Endothelial cell of umbilical vein (primary cell): ENCODE results near the gene MAPK4. TPM values are rescaled to one million over a fixed set of nuclear protein-coding genes. Genes with fewer than 3 reads are reported as not detected.

Experiments
- BruUV-seq: library from RNA; stranded (reverse); fragments of 400-500 nt; replicated peaks from 2 replicates; lab custom pipeline; 2021; lab: Mats Ljungman, UMichigan
- CTCF ChIA-PET: fragments of 300-600, 350-600 bp; sonication (Branson Sonifier 250); formaldehyde crosslinking; loops from one replicate; lab custom pipeline; 2021; ENCODE audit warnings: antibody characterized with exemption, inconsistent platforms; lab: Charles Lee
- POLR2A ChIA-PET: fragments of 300-600, 350-600 bp; sonication (Branson Sonifier 250); formaldehyde crosslinking; loops from one replicate; lab custom pipeline; 2021; ENCODE audit warnings: antibody characterized with exemption, inconsistent platforms; lab: Charles Lee
- DNase-seq: peaks from one replicate; pipeline ENCODE4 v3.0.0-alpha.2; 2011; ENCODE audit warnings: low read depth, low spot score
- FAIRE-seq: peaks from 2 replicates; lab custom pipeline; 2011; peaks lifted over from hg19 to GRCh38; lab: Jason Lieb, UNC
- H2AFZ ChIP-seq: 2 replicates; pipeline ENCODE4 v1.6.0; 2012; ENCODE audit warnings: low read depth, low read length, control low read depth, inconsistent platforms
- H3K27ac ChIP-seq: 2 replicates; pipeline ENCODE4 v1.5.1; 2011; ENCODE audit warnings: low read depth, mild to moderate bottlenecking, control low read depth, low read length, moderate library complexity; ENCODE audit not compliant: insufficient read depth
- H3K27me3 ChIP-seq, 2 experiments: 2 replicates each; pipeline versions ENCODE4 v1.6.0 to v1.6.1; 2011; ENCODE audit warnings: low read length in 2 of 2, mixed read lengths in 1 of 2; ENCODE audit not compliant: control insufficient read depth in 2 of 2, insufficient read depth in 2 of 2
- H3K36me3 ChIP-seq, 2 experiments: 2 replicates in 1 of 2; 3 replicates in 1 of 2; pipeline ENCODE4 v1.5.1; 2011; ENCODE audit warnings: low read length in 2 of 2, mild to moderate bottlenecking in 1 of 2, moderate library complexity in 1 of 2; ENCODE audit not compliant: control insufficient read depth in 2 of 2, insufficient read depth in 2 of 2; ENCODE audit errors: extremely low read depth in 1 of 2
- H3K4me1 ChIP-seq: 3 replicates; pipeline ENCODE4 v1.5.1; 2011; ENCODE audit warnings: mild to moderate bottlenecking, low read length; ENCODE audit not compliant: control insufficient read depth, insufficient read depth; ENCODE audit errors: extremely low read depth
- H3K4me2 ChIP-seq: 2 replicates; pipeline ENCODE4 v1.6.1; 2011; ENCODE audit warnings: low read length, control low read depth, mixed read lengths; ENCODE audit not compliant: insufficient read depth
- H3K4me3 ChIP-seq, 3 experiments: fragments of 200-600 bp in 1 of 3; sonication (generic), shearing (Covaris generic) in 1 of 3; replicated peaks in 1 of 3; 2 replicates each; pipeline ENCODE4 v1.5.1; 2011 to 2016; ENCODE audit warnings: control low read depth in 3 of 3, low read length in 3 of 3, mild to moderate bottlenecking in 2 of 3, inconsistent platforms in 1 of 3, low read depth in 1 of 3, moderate library complexity in 1 of 3; ENCODE audit not compliant: insufficient read depth in 1 of 3
- H3K79me2 ChIP-seq: 2 replicates; pipeline ENCODE4 v1.6.0; 2012; ENCODE audit warnings: low read length, inconsistent platforms; ENCODE audit not compliant: control insufficient read depth, insufficient read depth
- H3K9ac ChIP-seq: replicated peaks from 2 replicates; pipeline ENCODE3; 2011; ENCODE audit warnings: low read length, control low read depth; ENCODE audit not compliant: insufficient read depth; ENCODE audit errors: extremely low read depth
- H3K9me1 ChIP-seq: replicated peaks from 3 replicates; pipeline ENCODE4 v1.6.0; 2011; ENCODE audit warnings: mild to moderate bottlenecking, low read length; ENCODE audit not compliant: control insufficient read depth, insufficient read depth; ENCODE audit errors: extremely low read depth
- H3K9me3 ChIP-seq: replicated peaks from 2 replicates; pipeline ENCODE4 v1.5.1; 2012; ENCODE audit warnings: low read length, inconsistent platforms; ENCODE audit not compliant: control insufficient read depth, insufficient read depth
- H4K20me1 ChIP-seq: replicated peaks from 2 replicates; pipeline ENCODE3; 2011; ENCODE audit warnings: mild to moderate bottlenecking, low read length; ENCODE audit not compliant: control insufficient read depth, insufficient read depth; ENCODE audit errors: extremely low read depth
- CTCF ChIP-seq, 2 donors: IDR thresholded peaks; 1 replicate in 1 of 2; 2 replicates in 1 of 2; pipeline ENCODE4 v1.5.1; 2011; ENCODE audit warnings: low read length in 2 of 2, mild to moderate bottlenecking in 2 of 2, moderate library complexity in 2 of 2, control low read depth in 1 of 2, inconsistent platforms in 1 of 2, low read depth in 1 of 2; ENCODE audit not compliant: insufficient read depth in 1 of 2; ENCODE audit errors: extremely low read depth in 1 of 2
- EZH2 ChIP-seq: IDR thresholded peaks from 2 replicates; pipeline ENCODE4 v1.6.1; 2012; ENCODE audit warnings: borderline replicate concordance, low read depth, mild to moderate bottlenecking, moderate library complexity, low read length, inconsistent platforms; ENCODE audit not compliant: severe bottlenecking
- FOS ChIP-seq: IDR thresholded peaks from 2 replicates; pipeline ENCODE4 v1.6.1; 2011; ENCODE audit warnings: mild to moderate bottlenecking, low read length, moderate library complexity, borderline replicate concordance; ENCODE audit not compliant: insufficient read depth
- GATA2 ChIP-seq: IDR thresholded peaks from 2 replicates; pipeline ENCODE4 v1.7.0; 2011; ENCODE audit warnings: low read depth, mild to moderate bottlenecking, moderate library complexity, mixed read lengths, low read length; ENCODE audit not compliant: insufficient read length, insufficient read depth
- JUN ChIP-seq: IDR thresholded peaks from 2 replicates; pipeline ENCODE4 v1.6.1; 2011; ENCODE audit warnings: borderline replicate concordance, low read depth; ENCODE audit not compliant: insufficient read length, insufficient read depth
- MAX ChIP-seq: IDR thresholded peaks from 2 replicates; pipeline ENCODE4 v1.6.1; 2011; ENCODE audit not compliant: insufficient read depth, insufficient read length
- MYC ChIP-seq: IDR thresholded peaks from one replicate; pipeline ENCODE4 v1.6.1; 2011; ENCODE audit warnings: mild to moderate bottlenecking, low read depth, low read length
- POLR2A ChIP-seq: IDR thresholded peaks from 2 replicates; pipeline ENCODE4 v1.6.1; 2012; ENCODE audit warnings: low read depth, mild to moderate bottlenecking, control low read depth, low read length
- POLR2AphosphoS5 ChIP-seq: IDR thresholded peaks from 2 replicates; pipeline ENCODE4 v1.6.1; 2012; ENCODE audit warnings: low read depth, mild to moderate bottlenecking, control low read depth, low read length, moderate library complexity; ENCODE audit not compliant: insufficient read depth
- dilution Hi-C: fragments of 300-500 bp; cut with MboI; formaldehyde crosslinking; loops from one replicate; pipeline ENCODE4 v1.15.0; 2019; ENCODE audit warnings: low sequenced_read_pairs; ENCODE audit not compliant: extremely low pct_ligation_motif_present
- intact Hi-C: fragments of 100-400 bp; cut with micrococcal nuclease; formaldehyde crosslinking; loops from one replicate; pipeline ENCODE4 v1.10.0; 2022
- polyA plus RNA-seq, 4 experiments: library from polyadenylated mRNA; depleted of rRNA in 3 of 4; stranded (reverse) in 3 of 4; unstranded in 1 of 4; fragments of >200 nt; gene quantifications; 2 replicates each; pipeline versions ENCODE4 v1.2.1 to v1.2.3, GENCODE V29; 2011 to 2012; ENCODE audit warnings: missing spikeins in 1 of 4
- total RNA-seq: library from RNA; stranded (reverse); gene quantifications from 2 replicates; pipeline ENCODE4 v1.2.3, GENCODE V29; 2021

MAPK4 gene
- total and polyA plus RNA-seq, 2 donors (not counting 3 experiments of a cell fraction or from before 2014, with no cell fraction given) = not detected

- intact Hi-C loops = no loop called here
- CTCF ChIA-PET = no interaction called here
- H3K9ac ChIP-seq = no peak overlapping the region
- no TSS peak for BruUV-seq
- H3K4me2 ChIP-seq = no peak overlapping the region
- no peak for FAIRE-seq
- H3K9me1 ChIP-seq = no peaks in the 10 kb centered on the region
- no peak for TF ChIP-seq MYC
- TF ChIP-seq POLR2A = no peak
- no peak for TF ChIP-seq POLR2AphosphoS5
- TF ChIP-seq CTCF (IDR thresholded peaks at IDR 0.05; ENCODE audit: extremely low read depth in 1 of 2, insufficient read depth in 1 of 2, low read depth in 1 of 2, low read length in 2 of 2) = no peak
- no peak for TF ChIP-seq MAX
- TF ChIP-seq FOS = no peak
- no peak for TF ChIP-seq GATA2
- no peak for TF ChIP-seq EZH2
- TF ChIP-seq JUN = no peak
- H4K20me1 ChIP-seq = no peaks in the 10 kb centered on the region
- no peak overlapping the region for H3K27ac ChIP-seq
- no peak overlapping the region for H2AFZ ChIP-seq
- H3K9me3 ChIP-seq = no peaks in the 10 kb centered on the region
- dilution Hi-C loops = no loop called here
- H3K4me1 ChIP-seq = peaks cover 3% of the 10 kb centered on the region
- DNase-seq = no peak
- POLR2A ChIA-PET = no interaction called here
- peaks cover 33 to 34% of the 10 kb centered on the region in 2 experiments for H3K27me3 ChIP-seq
- no peak overlapping the region for H3K4me3 ChIP-seq
- H3K36me3 ChIP-seq = no peaks in the 10 kb centered on the region
- no peaks in the 10 kb centered on the region for H3K79me2 ChIP-seq
Observed at GRCh38 chr18:50562686-50563085, 2.8 kb downstream of the MAPK4 start.
